Tibial nerve (tissue), 4 donors: ENCODE results near the gene RAC2.

Experiments used
- EP300 ChIP-seq, 2 donors: sonication (generic); formaldehyde crosslinking; IDR thresholded peaks; one replicate each; pipeline ENCODE4 v1.6.1; 2017; ENCODE audit warnings: antibody characterized with exemption in 2 of 2, mild to moderate bottlenecking in 1 of 2
- POLR2A ChIP-seq, 2 donors: fragments of 450-650 bp; IDR thresholded peaks; one replicate each; pipeline ENCODE4 v1.6.1; 2017; ENCODE audit warnings: antibody characterized with exemption in 2 of 2, mild to moderate bottlenecking in 2 of 2, moderate library complexity in 2 of 2
- TF ChIP-seq, protein P1 (sequence below), 5 experiments: fragments of 200-600 bp in 3 of 5; fragments of 450-650 bp in 2 of 5; sonication (generic) in 3 of 5; IDR thresholded peaks; one replicate each; pipeline ENCODE4 v1.5.1; 2016 to 2019; ENCODE audit warnings: antibody characterized with exemption in 5 of 5, mild to moderate bottlenecking in 3 of 5, moderate library complexity in 2 of 5

DNA sequence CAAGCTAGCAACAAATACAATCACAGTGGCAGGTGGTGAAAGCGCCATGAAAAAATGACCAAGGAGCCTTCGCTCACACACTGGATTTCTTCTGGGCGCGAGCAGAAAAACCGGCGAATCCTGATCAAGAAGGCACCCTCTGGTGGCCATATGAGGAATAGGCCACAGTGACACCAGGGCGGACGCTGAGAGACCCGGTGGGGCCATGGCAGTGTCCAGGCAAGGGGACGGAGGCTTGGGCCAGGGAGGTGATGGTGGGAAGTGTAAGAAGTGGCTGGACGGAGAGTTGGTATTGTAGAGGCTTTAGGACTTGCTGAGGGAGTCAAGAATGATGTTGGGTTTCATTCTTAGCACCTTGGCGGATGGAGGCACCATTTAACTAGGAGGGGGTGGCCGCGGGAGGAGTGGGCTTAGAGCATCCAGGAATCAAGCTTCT is 16.9 kb upstream of the RAC2 start:
- TF ChIP-seq, protein P1, sequence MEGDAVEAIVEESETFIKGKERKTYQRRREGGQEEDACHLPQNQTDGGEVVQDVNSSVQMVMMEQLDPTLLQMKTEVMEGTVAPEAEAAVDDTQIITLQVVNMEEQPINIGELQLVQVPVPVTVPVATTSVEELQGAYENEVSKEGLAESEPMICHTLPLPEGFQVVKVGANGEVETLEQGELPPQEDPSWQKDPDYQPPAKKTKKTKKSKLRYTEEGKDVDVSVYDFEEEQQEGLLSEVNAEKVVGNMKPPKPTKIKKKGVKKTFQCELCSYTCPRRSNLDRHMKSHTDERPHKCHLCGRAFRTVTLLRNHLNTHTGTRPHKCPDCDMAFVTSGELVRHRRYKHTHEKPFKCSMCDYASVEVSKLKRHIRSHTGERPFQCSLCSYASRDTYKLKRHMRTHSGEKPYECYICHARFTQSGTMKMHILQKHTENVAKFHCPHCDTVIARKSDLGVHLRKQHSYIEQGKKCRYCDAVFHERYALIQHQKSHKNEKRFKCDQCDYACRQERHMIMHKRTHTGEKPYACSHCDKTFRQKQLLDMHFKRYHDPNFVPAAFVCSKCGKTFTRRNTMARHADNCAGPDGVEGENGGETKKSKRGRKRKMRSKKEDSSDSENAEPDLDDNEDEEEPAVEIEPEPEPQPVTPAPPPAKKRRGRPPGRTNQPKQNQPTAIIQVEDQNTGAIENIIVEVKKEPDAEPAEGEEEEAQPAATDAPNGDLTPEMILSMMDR (IDR thresholded peaks at IDR 0.05), result peak; percentile 70 to 93 (median 73)
- no peak for TF ChIP-seq POLR2A (IDR thresholded peaks at IDR 0.05)
- TF ChIP-seq EP300 (IDR thresholded peaks at IDR 0.05), result no peak
